Cardiac fibroblast (primary cell): ENCODE data around the gene COPA.

Source experiments
- DNase-seq, 2 donors: peaks; one replicate each; pipeline versions ENCODE4 v3.0.0 to v3.0.0-alpha.2; 2010; ENCODE audit warnings: low read depth in 2 of 2
- H3K4me3 ChIP-seq, 2 donors: replicated peaks in 1 of 2; 1 replicate in 1 of 2; 2 replicates in 1 of 2; pipeline ENCODE4 v1.5.1; 2011; ENCODE audit warnings: low read depth in 2 of 2, low read length in 2 of 2, mild to moderate bottlenecking in 2 of 2, moderate library complexity in 1 of 2
- TF ChIP-seq, protein P1 (sequence below): IDR thresholded peaks from one replicate; pipeline ENCODE4 v1.5.1; 2011; ENCODE audit warnings: low read depth, mild to moderate bottlenecking, low read length, inconsistent platforms

COPA gene

DNA sequence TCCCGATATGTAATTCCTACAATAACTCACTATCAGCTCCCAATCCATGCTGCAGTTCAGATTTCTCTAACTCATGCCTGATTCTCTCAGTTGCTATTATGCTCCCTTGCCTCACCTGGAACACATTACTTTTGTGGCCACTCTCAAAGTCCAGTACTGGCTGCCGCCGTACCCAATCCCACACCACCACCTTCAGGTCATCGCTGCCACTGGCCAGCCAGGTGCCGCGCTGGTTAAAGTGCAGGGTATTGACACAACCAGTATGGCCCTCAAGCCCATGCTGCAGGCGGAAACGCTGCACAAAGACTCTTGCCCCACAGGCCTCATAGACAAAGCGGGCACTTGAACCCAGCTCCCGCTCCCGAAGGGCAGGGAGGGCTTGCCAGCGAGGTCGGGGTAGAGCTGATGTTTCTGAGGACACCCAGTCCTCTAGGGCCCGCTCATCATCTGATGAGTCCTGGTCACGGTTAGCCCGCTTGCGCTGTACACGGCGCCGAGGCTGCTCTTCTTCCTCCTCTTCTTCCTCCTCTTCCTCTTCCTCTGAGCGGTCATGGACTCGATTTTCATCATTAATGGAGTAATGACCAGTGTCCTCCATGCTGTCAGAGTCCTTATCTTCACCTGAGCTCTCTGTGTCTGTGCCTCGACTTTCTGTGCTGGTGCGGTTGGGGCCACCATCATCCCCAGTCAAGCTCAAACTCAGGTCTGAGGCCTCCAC, 103.3 kb downstream of the COPA start:
- DNase-seq = no peak
- no peak overlapping the region for H3K4me3 ChIP-seq
- TF ChIP-seq, protein P1, sequence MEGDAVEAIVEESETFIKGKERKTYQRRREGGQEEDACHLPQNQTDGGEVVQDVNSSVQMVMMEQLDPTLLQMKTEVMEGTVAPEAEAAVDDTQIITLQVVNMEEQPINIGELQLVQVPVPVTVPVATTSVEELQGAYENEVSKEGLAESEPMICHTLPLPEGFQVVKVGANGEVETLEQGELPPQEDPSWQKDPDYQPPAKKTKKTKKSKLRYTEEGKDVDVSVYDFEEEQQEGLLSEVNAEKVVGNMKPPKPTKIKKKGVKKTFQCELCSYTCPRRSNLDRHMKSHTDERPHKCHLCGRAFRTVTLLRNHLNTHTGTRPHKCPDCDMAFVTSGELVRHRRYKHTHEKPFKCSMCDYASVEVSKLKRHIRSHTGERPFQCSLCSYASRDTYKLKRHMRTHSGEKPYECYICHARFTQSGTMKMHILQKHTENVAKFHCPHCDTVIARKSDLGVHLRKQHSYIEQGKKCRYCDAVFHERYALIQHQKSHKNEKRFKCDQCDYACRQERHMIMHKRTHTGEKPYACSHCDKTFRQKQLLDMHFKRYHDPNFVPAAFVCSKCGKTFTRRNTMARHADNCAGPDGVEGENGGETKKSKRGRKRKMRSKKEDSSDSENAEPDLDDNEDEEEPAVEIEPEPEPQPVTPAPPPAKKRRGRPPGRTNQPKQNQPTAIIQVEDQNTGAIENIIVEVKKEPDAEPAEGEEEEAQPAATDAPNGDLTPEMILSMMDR = no peak
